Measurements from ENCODE around the gene B3GALNT2.
"Not testable (repeated sequence)": the region's sequence is repeated elsewhere in the genome, so short reads cannot be mapped to it uniquely, and the experiment has no call there.

Gene B3GALNT2

GRCh38 chr1:235503403-235504121 is 690 bp downstream of the B3GALNT2 start:
- DNase-seq = peak; percentile 41 to 47

DNA sequence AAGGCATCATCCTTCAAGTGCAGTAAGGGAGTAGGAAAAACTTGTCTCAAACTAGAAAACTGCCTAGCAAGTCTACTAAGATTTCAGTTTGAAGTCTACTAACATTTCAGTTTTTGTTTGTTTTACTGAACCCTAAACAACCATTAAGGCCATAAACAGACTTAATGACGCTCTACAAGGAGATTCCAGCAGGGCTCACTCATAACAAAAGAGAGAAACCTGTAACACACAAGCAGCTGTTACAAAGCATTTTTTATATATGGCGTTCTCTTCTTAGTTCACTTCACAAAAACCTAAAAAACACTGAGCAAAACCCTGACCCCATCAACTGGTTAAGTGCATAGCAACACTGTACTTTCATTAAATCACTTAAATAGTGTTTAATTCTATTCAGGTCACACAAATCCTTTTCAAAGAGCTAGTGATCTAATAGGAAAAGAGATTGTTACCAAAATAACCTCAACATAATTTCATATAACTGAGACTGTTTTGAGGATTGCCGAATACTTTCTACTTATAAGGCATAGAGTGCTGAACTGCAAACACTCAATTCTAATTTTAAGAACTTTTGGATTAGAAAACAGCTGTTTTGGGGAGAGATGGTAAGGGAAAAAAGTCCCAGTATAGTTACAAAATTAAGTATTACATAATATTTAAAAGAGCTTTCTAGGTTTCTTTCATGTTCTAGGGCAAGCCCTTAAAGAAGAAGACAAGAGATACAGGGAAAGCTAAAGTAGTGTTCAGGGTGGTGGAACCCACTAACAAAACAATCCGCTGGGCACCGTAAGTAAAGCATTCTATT is 1.4 kb downstream of the B3GALNT2 start:
- DNase-seq = no peak

GRCh38 chr1:235500971-235501540 is 3.2 kb downstream of the B3GALNT2 start:
- no peak for DNase-seq

DNA sequence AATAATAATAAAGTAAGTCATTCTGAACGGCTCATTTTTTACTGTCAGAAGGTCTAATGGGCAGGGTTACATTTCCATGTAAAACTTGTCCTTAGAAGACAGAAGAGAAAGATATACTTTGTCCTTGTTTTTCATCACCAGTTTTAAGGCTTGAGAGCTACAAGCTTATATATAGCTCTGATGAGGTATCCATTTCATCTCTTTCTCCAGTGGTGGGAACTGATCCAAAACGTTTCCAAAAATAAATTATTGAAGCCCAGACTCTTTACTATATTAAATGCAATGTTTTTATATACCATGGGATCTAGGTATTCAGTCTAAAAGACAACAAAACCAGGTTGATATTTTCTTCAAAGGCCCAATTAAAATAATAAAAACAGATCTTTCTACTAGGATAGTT is 8.7 kb downstream of the B3GALNT2 start:
- DNase-seq = no peak

DNA sequence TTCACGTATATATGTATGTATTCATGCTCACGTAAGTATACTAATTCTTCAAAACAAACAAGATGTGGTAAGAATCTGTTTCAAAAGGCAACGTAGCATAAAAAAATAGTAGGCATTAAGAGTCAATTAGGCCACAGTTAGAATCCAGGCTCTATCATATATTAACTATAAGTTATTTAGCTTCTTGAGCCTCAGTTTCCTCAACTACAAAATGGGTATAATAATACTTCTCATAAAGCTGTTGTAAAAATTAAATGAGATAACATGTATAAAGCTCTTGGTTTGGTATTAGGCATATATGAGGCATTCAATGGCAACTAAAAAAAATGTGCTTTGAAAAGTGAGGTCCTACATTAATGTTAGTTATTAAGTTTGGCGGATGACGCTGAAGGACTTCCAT is 9.2 kb downstream of the B3GALNT2 start:
- DNase-seq = no peak

DNA sequence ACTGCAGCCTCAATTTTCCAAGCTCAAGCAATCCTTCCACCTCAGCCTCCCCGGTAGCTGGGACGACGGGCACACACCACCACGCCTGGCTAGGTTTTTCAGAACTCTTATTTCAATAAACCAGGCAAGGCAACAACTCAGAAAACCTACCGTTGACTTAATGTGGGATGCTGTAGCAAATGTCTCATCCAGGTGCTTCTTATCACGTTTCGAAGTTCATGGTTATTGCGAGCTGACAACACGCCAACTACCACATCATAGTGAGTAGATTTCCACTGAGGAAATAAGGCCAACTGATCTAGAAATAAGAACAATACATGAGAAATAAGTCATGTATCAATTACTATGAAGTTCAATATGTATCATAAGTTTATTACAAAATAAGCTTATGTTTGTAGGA is 9.7 kb downstream of the B3GALNT2 start:
- DNase-seq = no peak

DNA sequence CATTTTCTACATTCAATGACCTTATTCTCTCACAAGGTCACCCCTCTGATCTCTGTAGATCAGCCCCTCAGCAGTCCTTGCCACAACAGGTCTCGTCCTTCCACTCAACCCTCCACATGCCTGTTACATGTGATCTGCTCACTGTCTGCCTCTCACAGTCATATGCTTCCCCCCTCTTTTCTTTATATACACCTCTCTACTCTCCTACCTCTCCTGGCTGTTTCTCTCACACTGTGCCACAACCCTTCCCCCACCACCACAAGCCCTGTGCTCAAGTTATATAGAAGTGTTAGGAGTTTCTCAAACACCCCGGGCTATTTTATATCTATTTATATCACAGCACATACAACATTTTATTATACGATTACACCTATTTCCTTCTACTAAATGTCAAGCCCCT is 12.6 kb downstream of the B3GALNT2 start:
- no peak for DNase-seq

- DNase-seq = no peak
Measured at GRCh38 chr1:235486321-235486720, 17.9 kb downstream of the B3GALNT2 start.

GRCh38 chr1:235485558-235485957 is 18.7 kb downstream of the B3GALNT2 start:
- DNase-seq = no peak

DNA sequence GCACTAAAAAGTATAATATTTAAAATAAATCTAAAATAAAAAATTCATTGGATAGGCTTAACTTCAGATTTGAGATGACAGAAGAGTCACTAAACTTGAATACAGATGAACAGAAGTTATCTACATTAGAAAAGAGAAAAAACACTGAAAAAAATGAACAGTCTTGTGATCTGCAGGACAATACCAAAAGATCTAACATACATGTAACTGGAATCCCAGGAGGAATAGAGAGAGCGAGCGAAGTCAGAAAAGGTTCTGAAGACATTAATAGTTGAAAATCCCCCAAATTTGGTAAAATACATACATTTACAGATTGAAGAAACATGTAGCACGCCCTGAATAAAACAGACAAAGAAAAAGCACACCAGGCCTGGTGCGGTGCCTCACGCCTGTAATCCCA is 21.2 kb downstream of the B3GALNT2 start:
- no peak for DNase-seq

GRCh38 chr1:235473806-235474205 is 30.4 kb downstream of the B3GALNT2 start:
- no peak for DNase-seq

- DNase-seq = no peak
Measured at GRCh38 chr1:235470741-235471439, 33.4 kb downstream of the B3GALNT2 start.

DNA sequence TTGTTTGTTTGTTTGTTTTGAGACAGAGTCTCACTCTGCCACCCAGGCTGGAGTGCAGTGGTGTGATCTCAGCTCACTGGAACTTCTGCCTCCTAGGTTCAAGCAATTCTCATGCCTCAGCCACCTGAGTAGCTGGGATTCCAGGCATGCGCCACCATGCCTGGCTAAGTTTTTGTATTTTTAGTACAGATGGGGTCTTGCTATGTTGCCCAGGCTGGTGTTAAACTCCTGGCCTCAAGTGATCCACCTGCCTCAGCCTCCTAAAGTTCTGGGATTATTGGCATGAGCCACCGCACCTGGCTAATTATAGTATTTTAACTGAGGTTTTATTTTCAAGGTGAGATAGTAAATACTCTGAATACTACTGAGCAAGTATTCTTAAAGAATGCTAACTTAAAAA is 34.4 kb downstream of the B3GALNT2 start:
- not testable (repeated sequence) for DNase-seq

DNA sequence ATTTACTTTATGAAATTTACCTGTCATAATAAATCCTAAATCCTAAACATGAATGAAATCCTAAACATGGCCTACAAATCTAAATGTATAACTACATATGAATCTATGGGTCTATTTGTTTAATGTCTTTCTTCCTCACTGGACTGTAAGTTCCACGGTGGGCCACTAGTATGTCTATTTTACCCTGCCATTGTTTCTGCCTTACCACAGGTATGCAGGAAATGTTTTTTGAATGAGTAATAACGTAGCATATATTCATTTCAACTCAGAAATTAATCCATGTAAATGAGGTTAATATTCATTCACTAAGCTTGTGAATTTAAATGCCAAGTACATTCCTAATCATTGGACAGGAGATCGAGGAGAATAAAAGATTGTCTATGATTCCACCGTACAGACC is 35.3 kb downstream of the B3GALNT2 start:
- DNase-seq = no peak

- DNase-seq = no peak
Measured at GRCh38 chr1:235468004-235468403, 36.2 kb downstream of the B3GALNT2 start.

GRCh38 chr1:235465066-235465465 is 39.2 kb downstream of the B3GALNT2 start:
- DNase-seq = no peak

DNA sequence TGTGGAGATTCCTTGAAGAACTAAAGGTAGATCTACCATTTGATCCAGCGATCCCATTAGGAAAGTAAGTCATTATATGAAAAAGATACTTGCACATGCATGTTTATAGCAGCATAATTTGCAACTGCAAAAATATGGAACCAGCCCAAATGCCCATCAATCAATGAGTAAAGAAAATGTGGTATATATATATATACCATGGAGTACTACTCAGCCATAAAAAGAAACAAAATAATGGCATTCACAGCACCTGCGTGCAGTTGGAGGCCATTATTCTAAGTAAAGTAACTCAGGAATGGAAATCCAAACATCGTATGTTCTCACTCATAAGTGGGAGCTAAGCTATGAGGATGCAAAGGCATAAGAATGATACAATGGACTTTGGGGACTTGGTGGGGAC is 41.4 kb downstream of the B3GALNT2 start:
- not testable (repeated sequence) for DNase-seq

GRCh38 chr1:235461954-235462353 is 42.3 kb downstream of the B3GALNT2 start:
- no peak for DNase-seq

DNA sequence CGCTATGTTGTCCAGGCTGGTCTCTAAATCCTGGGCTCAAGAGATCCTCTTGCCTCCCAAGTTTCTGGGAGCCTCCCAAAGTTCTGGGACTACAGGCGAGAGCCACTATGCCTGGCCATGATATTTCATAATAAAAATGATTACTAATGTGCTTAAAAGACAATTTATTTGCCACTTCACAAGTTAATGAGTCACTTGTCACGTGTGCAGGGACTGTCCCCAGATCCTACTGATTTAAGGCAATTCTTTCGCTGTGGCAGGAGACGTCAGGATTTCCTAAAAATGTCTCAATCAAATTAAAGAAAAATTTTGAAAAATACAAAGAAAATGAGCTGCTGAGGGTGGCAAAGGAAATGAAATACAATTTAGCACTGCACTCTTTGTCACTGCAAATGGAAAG is 43.5 kb downstream of the B3GALNT2 start:
- no peak for DNase-seq

GRCh38 chr1:235457856-235458255 is 46.4 kb downstream of the B3GALNT2 start:
- DNase-seq = not testable (repeated sequence)

DNA sequence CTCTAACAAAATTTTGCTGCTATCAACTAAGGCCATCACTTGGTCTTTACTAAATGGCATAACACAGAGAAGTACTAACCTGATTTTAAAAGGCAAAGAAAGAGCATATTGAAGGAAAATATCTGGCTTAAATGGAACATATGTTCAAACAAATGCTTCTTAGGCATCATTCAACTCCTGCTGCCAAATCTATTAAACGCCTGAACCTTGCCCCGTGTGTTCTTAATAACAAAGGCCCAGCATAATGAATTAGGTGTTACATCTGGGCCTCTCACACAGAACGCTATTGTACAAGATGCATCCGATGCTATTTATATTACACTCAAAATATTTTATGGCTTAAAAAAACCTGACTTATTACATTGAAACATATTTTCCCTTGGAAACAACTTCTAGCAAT is 48.4 kb downstream of the B3GALNT2 start:
- no peak for DNase-seq

- no peak for DNase-seq
Measured at GRCh38 chr1:235455097-235455496, 49.2 kb downstream of the B3GALNT2 start.

DNA sequence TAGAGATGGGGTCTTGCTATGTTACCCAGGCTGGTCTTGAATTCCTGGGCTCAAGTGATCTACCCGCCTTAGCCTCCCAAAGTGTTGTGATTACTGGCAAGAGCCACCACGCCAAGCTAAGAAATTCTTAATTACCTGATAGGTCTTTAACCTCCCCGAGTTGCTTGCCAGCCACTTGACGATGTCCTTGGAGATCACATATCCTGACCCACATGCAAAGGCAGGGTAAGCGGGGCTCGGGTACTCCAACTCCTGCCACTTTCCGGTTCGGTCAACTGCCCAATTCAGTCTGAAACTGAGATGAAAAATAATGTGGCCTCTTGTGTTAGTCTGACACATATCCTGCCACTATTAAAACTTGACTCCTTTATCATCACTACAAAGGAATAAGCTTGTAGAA is 50.2 kb downstream of the B3GALNT2 start:
- no peak for DNase-seq
